Muscle of arm (tissue), 12 donors: ENCODE measurements around the gene MDGA2. TPM values are rescaled to one million over a fixed set of nuclear protein-coding genes. Genes with fewer than 3 reads are reported as not detected.
A peak's percentile ranks its signal among the peaks of the same experiment; 100 is the strongest.
"Not testable (repeated sequence)": the region's sequence is repeated elsewhere in the genome, so short reads cannot be mapped to it uniquely, and the experiment has no call there.

Experiments
- DNase-seq: peaks from one replicate; pipeline ENCODE4 v3.0.0-alpha.2; 2013
- polyA plus RNA-seq, 12 donors: library from polyadenylated mRNA; unstranded; fragments of 120-200 nt; gene quantifications; one replicate each; pipeline ENCODE4 v1.2.1, GENCODE V29; 2013; ENCODE audit not compliant: insufficient read length in 12 of 12

Gene MDGA2
- polyA plus RNA-seq, 12 donors = 0.19 to 0.66 (median 0.40) TPM; not detected in 2

- DNase-seq = not testable (repeated sequence)
Observed at GRCh38 chr14:47624126-47624525, 51.3 kb downstream of the MDGA2 start.

- no peak for DNase-seq
Observed at GRCh38 chr14:47619392-47619791, 56.0 kb downstream of the MDGA2 start.

- no peak for DNase-seq
Observed at GRCh38 chr14:47606566-47606965, 68.8 kb downstream of the MDGA2 start.

GRCh38 chr14:47596860-47597259 lies 78.5 kb downstream of the MDGA2 start:
- no peak for DNase-seq

GRCh38 chr14:47596232-47596631 lies 79.2 kb downstream of the MDGA2 start:
- DNase-seq = no peak

GRCh38 chr14:47595552-47595951 lies 79.9 kb downstream of the MDGA2 start:
- DNase-seq = no peak

- no peak for DNase-seq
Observed at GRCh38 chr14:47590767-47591495, 84.5 kb downstream of the MDGA2 start.

GRCh38 chr14:47585447-47585846 lies 90.0 kb downstream of the MDGA2 start:
- DNase-seq = no peak

- no peak for DNase-seq
Observed at GRCh38 chr14:47567273-47567672, 108.1 kb downstream of the MDGA2 start.

- DNase-seq = no peak
Observed at GRCh38 chr14:47557894-47558293, 117.5 kb downstream of the MDGA2 start.

GRCh38 chr14:47555333-47555732 lies 120.1 kb downstream of the MDGA2 start:
- no peak for DNase-seq

GRCh38 chr14:47549886-47550285 lies 125.5 kb downstream of the MDGA2 start:
- no peak for DNase-seq

GRCh38 chr14:47543459-47543858 lies 131.9 kb downstream of the MDGA2 start:
- no peak for DNase-seq

GRCh38 chr14:47541662-47542061 lies 133.7 kb downstream of the MDGA2 start:
- DNase-seq = no peak

GRCh38 chr14:47539031-47539461 lies 136.4 kb downstream of the MDGA2 start:
- DNase-seq = peak; percentile 15

- DNase-seq = no peak
Observed at GRCh38 chr14:47536341-47536740, 139.1 kb downstream of the MDGA2 start.

GRCh38 chr14:47526591-47527244 lies 148.7 kb downstream of the MDGA2 start:
- peak; percentile 4 for DNase-seq

GRCh38 chr14:47524524-47524923 lies 150.9 kb downstream of the MDGA2 start:
- DNase-seq = no peak

GRCh38 chr14:47520382-47520781 lies 155.0 kb downstream of the MDGA2 start:
- no peak for DNase-seq

GRCh38 chr14:47511829-47512228 lies 163.6 kb downstream of the MDGA2 start:
- DNase-seq = no peak

GRCh38 chr14:47509957-47510356 lies 165.4 kb downstream of the MDGA2 start:
- DNase-seq = no peak

- peak; percentile 8 for DNase-seq
Observed at GRCh38 chr14:47507861-47508260, 167.5 kb downstream of the MDGA2 start.

GRCh38 chr14:47500369-47500768 lies 175.0 kb downstream of the MDGA2 start:
- DNase-seq = no peak

GRCh38 chr14:47490766-47491165 lies 184.6 kb downstream of the MDGA2 start:
- no peak for DNase-seq
